B cell (primary cell): Measurements from ENCODE around the gene RSBN1L. TPM values are rescaled to one million over a fixed set of nuclear protein-coding genes. Genes with fewer than 3 reads are reported as not detected.

Source experiments
- ATAC-seq: fragments of 200-7000 bp; cut with Tn5 transposase; one replicate; pipeline ENCODE4 v1.10.0; 2021; ENCODE audit warnings: low read depth, mild to moderate bottlenecking, moderate number of reproducible peaks, moderate library complexity
- CTCF ChIA-PET: fragments of 350-600 bp; sonication (Branson Sonifier 250); formaldehyde crosslinking; loops from one replicate; lab custom pipeline; 2021; ENCODE audit warnings: antibody characterized with exemption, inconsistent platforms; lab: Charles Lee
- POLR2A ChIA-PET: fragments of 350-600 bp; sonication (Branson Sonifier 250); formaldehyde crosslinking; loops from one replicate; lab custom pipeline; 2021; ENCODE audit warnings: antibody characterized with exemption; lab: Charles Lee
- DNase-seq: peaks from one replicate; pipeline ENCODE4 v3.0.0; 2013
- H2AFZ ChIP-seq: 2 replicates; pipeline ENCODE4 v1.6.1; 2012; ENCODE audit warnings: mild to moderate bottlenecking, low read depth, low read length; ENCODE audit not compliant: insufficient read depth, poor library complexity, severe bottlenecking
- H3K27ac ChIP-seq, 2 donors: 1 replicate in 1 of 2; 2 replicates in 1 of 2; pipeline ENCODE4 v1.5.1; 2012 to 2013; ENCODE audit warnings: low read length in 2 of 2, mild to moderate bottlenecking in 2 of 2, moderate library complexity in 1 of 2
- H3K27me3 ChIP-seq, 4 experiments: fragments of 200-600 bp in 1 of 4; sonication (generic) in 1 of 4; replicated peaks in 1 of 4; 1 replicate in 2 of 4; 2 replicates in 2 of 4; pipeline versions ENCODE4 v1.6.1 to v1.7.0; 2013 to 2016; ENCODE audit warnings: low read length in 3 of 4, mild to moderate bottlenecking in 2 of 4, mixed read lengths in 1 of 4, moderate library complexity in 1 of 4; ENCODE audit not compliant: insufficient read depth in 4 of 4, control insufficient read depth in 3 of 4; ENCODE audit errors: control extremely low read depth in 1 of 4
- H3K36me3 ChIP-seq, 2 experiments: replicated peaks in 1 of 2; 1 replicate in 1 of 2; 2 replicates in 1 of 2; pipeline versions ENCODE4 v1.6.1 to v1.7.1; 2013; ENCODE audit warnings: low read length in 1 of 2; ENCODE audit not compliant: insufficient read depth in 2 of 2, control insufficient read depth in 1 of 2; ENCODE audit errors: control extremely low read depth in 1 of 2, extremely low read depth in 1 of 2
- H3K4me1 ChIP-seq, 2 donors: fragments of 200-600 bp in 1 of 2; sonication (generic) in 1 of 2; 1 replicate in 1 of 2; 2 replicates in 1 of 2; pipeline versions ENCODE4 v1.5.1 to v1.6.1; 2013 to 2017; ENCODE audit warnings: low read length in 2 of 2; ENCODE audit not compliant: control insufficient read depth in 2 of 2, insufficient read depth in 2 of 2
- H3K4me2 ChIP-seq: replicated peaks from 2 replicates; pipeline ENCODE3; 2012; ENCODE audit warnings: mild to moderate bottlenecking, low read depth, low read length; ENCODE audit not compliant: poor library complexity, severe bottlenecking
- H3K4me3 ChIP-seq, 5 experiments: fragments of 200-600 bp in 1 of 5; sonication (generic) in 1 of 5; 1 replicate in 3 of 5; 2 replicates in 2 of 5; pipeline versions ENCODE4 v1.5.1 to v1.7.0; 2011 to 2016; ENCODE audit warnings: low read length in 4 of 5, mild to moderate bottlenecking in 4 of 5, low read depth in 2 of 5, control low read depth in 1 of 5, moderate library complexity in 1 of 5; ENCODE audit not compliant: insufficient read depth in 1 of 5; ENCODE audit errors: control extremely low read depth in 1 of 5, extremely low read depth in 1 of 5
- H3K79me2 ChIP-seq: fragments of 200-600 bp; sonication (generic); one replicate; pipeline ENCODE4 v1.6.0; 2016; ENCODE audit warnings: low read length; ENCODE audit not compliant: control insufficient read depth, insufficient read depth
- H3K9ac ChIP-seq: fragments of 200-600 bp; sonication (generic); 2 replicates; pipeline ENCODE4 v1.6.1; 2017; ENCODE audit warnings: mild to moderate bottlenecking, low read length, moderate library complexity
- H3K9me3 ChIP-seq, 3 donors: one replicate each; pipeline versions ENCODE4 v1.6.1 to v1.7.1; 2013; ENCODE audit warnings: low read length in 2 of 3; ENCODE audit not compliant: control insufficient read depth in 2 of 3, insufficient read depth in 1 of 3; ENCODE audit errors: control extremely low read depth in 1 of 3
- H4K20me1 ChIP-seq: 2 replicates; pipeline ENCODE4 v1.6.0; 2012; ENCODE audit warnings: mild to moderate bottlenecking, low read length; ENCODE audit not compliant: insufficient read depth, control insufficient read depth, poor library complexity, severe bottlenecking
- H3K27ac Mint-ChIP-seq: one replicate; pipeline ENCODE4 v1.8.0; 2021; ENCODE audit warnings: mixed read lengths
- H3K27me3 Mint-ChIP-seq: one replicate; pipeline ENCODE4 v1.8.0; 2021; ENCODE audit warnings: mixed read lengths
- H3K4me1 Mint-ChIP-seq: one replicate; pipeline ENCODE4 v1.8.0; 2021; ENCODE audit warnings: mixed read lengths
- H3K4me3 Mint-ChIP-seq: one replicate; pipeline ENCODE4 v1.8.0; 2021; ENCODE audit warnings: mixed read lengths
- H3K9me3 Mint-ChIP-seq: one replicate; pipeline ENCODE4 v1.8.0; 2022; ENCODE audit warnings: mixed read lengths; ENCODE audit not compliant: insufficient read depth
- CTCF ChIP-seq: fragments of 200-600 bp; IDR thresholded peaks from one replicate; pipeline ENCODE4 v1.8.0; 2022; ENCODE audit warnings: antibody characterized with exemption, mild to moderate bottlenecking
- EZH2 ChIP-seq: IDR thresholded peaks from 2 replicates; pipeline ENCODE4 v1.6.1; 2012; ENCODE audit warnings: borderline replicate concordance, low read depth, mild to moderate bottlenecking, moderate library complexity, low read length; ENCODE audit not compliant: insufficient read depth, poor library complexity, severe bottlenecking
- WGBS: methylation state at CpG from one replicate; pipeline ENCODE4 v1.1.5; 2013; ENCODE audit warnings: missing lambda C conversion rate; ENCODE audit not compliant: insufficient coverage; 5-methylcytosine and 5-hydroxymethylcytosine counted together
- intact Hi-C: fragments of 100-400 bp; cut with micrococcal nuclease; formaldehyde crosslinking; loops from one replicate; pipeline ENCODE4 v1.10.0; 2022
- polyA plus RNA-seq: library from polyadenylated mRNA; depleted of rRNA; stranded (reverse); fragments of >200 nt; gene quantifications from 2 replicates; pipeline ENCODE4 v1.2.3, GENCODE V29; 2012
- total RNA-seq, 2 donors: library from RNA; stranded (reverse); fragments of 120-200 nt in 1 of 2; gene quantifications; 1 replicate in 1 of 2; 2 replicates in 1 of 2; pipeline versions ENCODE4 v1.2.3 to v1.2.4, GENCODE V29; 2013 to 2022

The RSBN1L gene
- total and polyA plus RNA-seq, 2 donors (not counting 1 experiment from before 2014, with no cell fraction given), result 17.0 to 47.0 TPM

- Histone ChIP-seq H3K4me2 (no peak overlapping the region), H4K20me1 (no peaks in the 10 kb centered on the region), H3K4me1 (no peaks in the 10 kb centered on the region), H3K79me2 (no peaks in the 10 kb centered on the region), H3K27ac (no peak overlapping the region), H3K36me3 (peaks cover under 1 to 3% of the 10 kb centered on the region in 2 experiments), H3K9me3 (no peaks in the 10 kb centered on the region), H3K9ac (no peak overlapping the region), H3K4me3 (no peak overlapping the region), H3K27me3 (no peaks in the 10 kb centered on the region), H2AFZ (no peak overlapping the region)
- POLR2A ChIA-PET, result no interaction called here
- DNase-seq (no peak), ATAC-seq (no peak)
- peaks cover 12% of the 10 kb centered on the region for H3K4me1 Mint-ChIP-seq
- TF ChIP-seq EZH2, result no peak
- TF ChIP-seq CTCF, result no peak
- no peak overlapping the region for H3K27ac Mint-ChIP-seq
- CTCF ChIA-PET, result interaction anchor here (1.5 kb wide), 1 partner anchor 26 kb away, joined by 3 read pairs; no protein-coding TSS in a partner anchor
- intact Hi-C loops, result no loop called here
- H3K9me3 Mint-ChIP-seq, result no peaks in the 10 kb centered on the region
- H3K4me3 Mint-ChIP-seq, result no peak overlapping the region
- no peaks in the 10 kb centered on the region for H3K27me3 Mint-ChIP-seq
- 85% methylated on average over 2 of the region's 3 CpGs for WGBS
These were observed 89.8 kb downstream of the RSBN1L start for GRCh38 chr7:77786018-77786417.

GRCh38 chr7:77786741-77787140 lies 90.5 kb downstream of the RSBN1L start:
- no peaks in the 10 kb centered on the region for H3K79me2 ChIP-seq
- no peak overlapping the region for H2AFZ ChIP-seq
- CTCF ChIA-PET, result interaction anchor here (1.5 kb wide), 1 partner anchor 27 kb away, joined by 3 read pairs; no protein-coding TSS in a partner anchor
- H3K27ac ChIP-seq, result no peak overlapping the region
- H3K36me3 ChIP-seq, result peaks cover 0 to 1% of the 10 kb centered on the region in 2 experiments
- H3K9me3 ChIP-seq, result no peaks in the 10 kb centered on the region
- H3K4me3 ChIP-seq, result no peak overlapping the region
- intact Hi-C loops, result no loop called here
- H3K27me3 Mint-ChIP-seq, result no peaks in the 10 kb centered on the region
- H3K4me1 ChIP-seq, result no peaks in the 10 kb centered on the region
- no peak overlapping the region for H3K9ac ChIP-seq
- H3K9me3 Mint-ChIP-seq, result no peaks in the 10 kb centered on the region
- no peak overlapping the region for H3K4me2 ChIP-seq
- POLR2A ChIA-PET, result no interaction called here
- H3K27ac Mint-ChIP-seq, result no peak overlapping the region
- H3K27me3 ChIP-seq, result no peaks in the 10 kb centered on the region
- TF ChIP-seq CTCF, result no peak
- no peak for TF ChIP-seq EZH2
- H3K4me1 Mint-ChIP-seq, result peaks cover 12% of the 10 kb centered on the region
- no peaks in the 10 kb centered on the region for H4K20me1 ChIP-seq
- no peak overlapping the region for H3K4me3 Mint-ChIP-seq
- DNase-seq (no peak), ATAC-seq (no peak)
